Measurements from ENCODE around the gene GRK5. TPM values are rescaled to one million over a fixed set of nuclear protein-coding genes. Genes with fewer than 3 reads are reported as not detected.

Gene GRK5
- total and polyA plus RNA-seq, 9 of the 15 experiments (the other 6 are each of a cell fraction or from before 2014, with no cell fraction given) = 0.46 to 0.83 (median 0.67) TPM; not detected in 2

- no peak for ATAC-seq
- Histone ChIP-seq H3K27me3 (ENCODE audit: control insufficient read depth in 2 of 2, insufficient read depth in 2 of 2, low read length in 2 of 2) (peaks cover 0 to 6% of the 10 kb centered on the region in 2 experiments; a peak in 2 of 5 replicates), H3K9me3 (replicated peaks; ENCODE audit: control insufficient read depth, insufficient read depth, low read depth, low read length) (no peaks in the 10 kb centered on the region), H3K9ac (ENCODE audit: insufficient read depth in 1 of 2, low read depth in 2 of 2, low read length in 2 of 2) (no peak overlapping the region), H3K4me1 (replicated peaks in 1 of 2; ENCODE audit: control insufficient read depth in 2 of 2, insufficient read depth in 2 of 2, low read length in 2 of 2) (peaks cover 0 to 6% of the 10 kb centered on the region in 2 experiments; a peak in 2 of 5 replicates), H3K79me2 (ENCODE audit: control insufficient read depth, insufficient read depth, low read length) (no peaks in the 10 kb centered on the region), H3K36me3 (ENCODE audit: control insufficient read depth, insufficient read depth, low read length) (no peaks in the 10 kb centered on the region), H3K4me3 (no peak overlapping the region), H4K20me1 (replicated peaks; ENCODE audit: control insufficient read depth, insufficient read depth, low read length) (no peaks in the 10 kb centered on the region), H3K27ac (ENCODE audit: extremely low read depth, low read depth, low read length) (no peak overlapping the region), H3K4me2 (ENCODE audit: insufficient read depth, low read length) (no peak overlapping the region), H3K9me1 (ENCODE audit: control insufficient read depth, insufficient read depth, low read length) (no peaks in the 10 kb centered on the region), H2AFZ (ENCODE audit: low read depth, low read length) (no peak overlapping the region)
- FAIRE-seq = no peak
- ChIA-PET POLR2A (interaction anchor here (1.3 kb wide), 1 partner anchor 8 kb away, joined by 4 read pairs; no protein-coding TSS in a partner anchor), CTCF (ENCODE audit: low intra/inter-chr PET ratio) (no interaction called here)
- TF ChIP-seq HMBOX1 (IDR thresholded peaks at IDR 0.05) (no peak), ZNF75A (CRISPR knock-in tag; IDR thresholded peaks at IDR 0.05) (no peak), XRCC3 (IDR thresholded peaks at IDR 0.05) (no peak)
- TF ChIP-seq, protein P1, sequence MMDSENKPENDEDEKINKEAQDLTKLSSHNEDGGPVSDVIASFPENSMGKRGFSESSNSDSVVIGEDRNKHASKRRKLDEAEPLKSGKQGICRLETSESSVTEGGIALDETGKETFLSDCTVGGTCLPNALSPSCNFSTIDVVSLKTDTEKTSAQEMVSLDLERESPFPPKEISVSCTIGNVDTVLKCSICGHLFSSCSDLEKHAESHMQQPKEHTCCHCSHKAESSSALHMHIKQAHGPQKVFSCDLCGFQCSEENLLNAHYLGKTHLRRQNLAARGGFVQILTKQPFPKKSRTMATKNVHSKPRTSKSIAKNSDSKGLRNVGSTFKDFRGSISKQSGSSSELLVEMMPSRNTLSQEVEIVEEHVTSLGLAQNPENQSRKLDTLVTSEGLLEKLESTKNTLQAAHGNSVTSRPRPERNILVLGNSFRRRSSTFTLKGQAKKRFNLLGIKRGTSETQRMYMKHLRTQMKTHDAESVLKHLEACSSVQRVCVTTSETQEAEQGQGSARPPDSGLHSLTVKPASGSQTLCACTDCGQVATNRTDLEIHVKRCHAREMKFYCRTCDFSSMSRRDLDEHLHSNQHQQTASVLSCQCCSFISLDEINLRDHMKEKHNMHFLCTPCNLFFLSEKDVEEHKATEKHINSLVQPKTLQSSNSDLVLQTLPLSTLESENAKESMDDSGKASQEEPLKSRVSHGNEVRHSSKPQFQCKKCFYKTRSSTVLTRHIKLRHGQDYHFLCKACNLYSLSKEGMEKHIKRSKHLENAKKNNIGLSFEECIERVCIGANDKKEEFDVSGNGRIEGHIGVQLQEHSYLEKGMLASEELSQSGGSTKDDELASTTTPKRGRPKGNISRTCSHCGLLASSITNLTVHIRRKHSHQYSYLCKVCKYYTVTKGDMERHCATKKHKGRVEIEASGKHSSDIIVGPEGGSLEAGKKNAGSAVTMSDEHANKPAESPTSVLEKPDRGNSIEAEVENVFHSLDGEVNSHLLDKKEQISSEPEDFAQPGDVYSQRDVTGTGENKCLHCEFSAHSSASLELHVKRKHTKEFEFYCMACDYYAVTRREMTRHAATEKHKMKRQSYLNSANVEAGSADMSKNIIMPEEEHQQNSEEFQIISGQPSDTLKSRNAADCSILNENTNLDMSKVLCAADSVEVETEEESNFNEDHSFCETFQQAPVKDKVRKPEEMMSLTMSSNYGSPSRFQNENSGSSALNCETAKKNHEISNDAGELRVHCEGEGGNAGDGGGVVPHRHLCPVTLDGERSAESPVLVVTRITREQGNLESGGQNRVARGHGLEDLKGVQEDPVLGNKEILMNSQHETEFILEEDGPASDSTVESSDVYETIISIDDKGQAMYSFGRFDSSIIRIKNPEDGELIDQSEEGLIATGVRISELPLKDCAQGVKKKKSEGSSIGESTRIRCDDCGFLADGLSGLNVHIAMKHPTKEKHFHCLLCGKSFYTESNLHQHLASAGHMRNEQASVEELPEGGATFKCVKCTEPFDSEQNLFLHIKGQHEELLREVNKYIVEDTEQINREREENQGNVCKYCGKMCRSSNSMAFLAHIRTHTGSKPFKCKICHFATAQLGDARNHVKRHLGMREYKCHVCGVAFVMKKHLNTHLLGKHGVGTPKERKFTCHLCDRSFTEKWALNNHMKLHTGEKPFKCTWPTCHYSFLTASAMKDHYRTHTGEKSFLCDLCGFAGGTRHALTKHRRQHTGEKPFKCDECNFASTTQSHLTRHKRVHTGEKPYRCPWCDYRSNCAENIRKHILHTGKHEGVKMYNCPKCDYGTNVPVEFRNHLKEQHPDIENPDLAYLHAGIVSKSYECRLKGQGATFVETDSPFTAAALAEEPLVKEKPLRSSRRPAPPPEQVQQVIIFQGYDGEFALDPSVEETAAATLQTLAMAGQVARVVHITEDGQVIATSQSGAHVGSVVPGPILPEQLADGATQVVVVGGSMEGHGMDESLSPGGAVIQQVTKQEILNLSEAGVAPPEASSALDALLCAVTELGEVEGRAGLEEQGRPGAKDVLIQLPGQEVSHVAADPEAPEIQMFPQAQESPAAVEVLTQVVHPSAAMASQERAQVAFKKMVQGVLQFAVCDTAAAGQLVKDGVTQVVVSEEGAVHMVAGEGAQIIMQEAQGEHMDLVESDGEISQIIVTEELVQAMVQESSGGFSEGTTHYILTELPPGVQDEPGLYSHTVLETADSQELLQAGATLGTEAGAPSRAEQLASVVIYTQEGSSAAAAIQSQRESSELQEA (IDR thresholded peaks at IDR 0.05; ENCODE audit: low read depth) = no peak
- BruUV-seq (replicated peaks) = no TSS peak
- 27% methylated on average over 4 of the region's 13 CpGs for WGBS (ENCODE audit: insufficient coverage, low coverage, missing lambda C conversion rate)
- DNase-seq (ENCODE audit: extremely low read depth in 1 of 4, low spot score in 3 of 4) = no peak
- in situ Hi-C loops (cut with MboI) (no loop called here), intact Hi-C loops (cut with micrococcal nuclease) (no loop called here)
Observed at GRCh38 chr10:119393019-119393418, 185.6 kb downstream of the GRK5 start.

Measured in K562 (cell line).